ENCODE data around the gene RNF121.

GRCh38 chr11:72015511-72016061 lies 86.7 kb downstream of the RNF121 start:
- TF ChIP-seq CTCF (IDR thresholded peaks at IDR 0.05) (no peak), POLR2A (IDR thresholded peaks at IDR 0.05) (no peak)
